H7 (cell line): ENCODE results near the gene DRGX. TPM values are rescaled to one million over a fixed set of nuclear protein-coding genes. Genes with fewer than 3 reads are reported as not detected.
A peak's percentile ranks its signal among the peaks of the same experiment; 100 is the strongest.

ENCODE experiments used
- DNase-seq: peaks from one replicate; pipeline ENCODE4 v3.0.0; 2012
- H3K27me3 ChIP-seq: 2 replicates; pipeline ENCODE4 v1.6.0; 2011; ENCODE audit warnings: mild to moderate bottlenecking, low read length; ENCODE audit not compliant: control insufficient read depth, insufficient read depth
- H3K36me3 ChIP-seq: replicated peaks from 2 replicates; pipeline ENCODE4 v1.5.1; 2011; ENCODE audit warnings: low read length; ENCODE audit not compliant: control insufficient read depth, insufficient read depth
- H3K4me3 ChIP-seq: 2 replicates; pipeline ENCODE4 v1.5.1; 2011; ENCODE audit warnings: low read depth, mild to moderate bottlenecking, control low read depth, low read length, moderate library complexity; ENCODE audit not compliant: insufficient read depth
- total RNA-seq: library from RNA; depleted of rRNA; stranded (reverse); fragments of >200 nt; shearing (Covaris generic); gene quantifications from 2 replicates; pipeline ENCODE4 v1.2.3, GENCODE V29; 2014

Gene DRGX
- total RNA-seq, 1 experiment from 2014 or later: not detected

- Histone ChIP-seq H3K36me3 (no peaks in the 10 kb centered on the region), H3K4me3 (peak overlapping the region; percentile 19; the same call in 1 of the 2 replicates), H3K27me3 (peaks cover 90% of the 10 kb centered on the region)
- DNase-seq: peak; percentile 80
These were observed 1.4 kb upstream of the DRGX start for GRCh38 chr10:49397036-49397999.

- no peak overlapping the region for H3K4me3 ChIP-seq
- H3K27me3 ChIP-seq: peaks cover 89% of the 10 kb centered on the region
- DNase-seq: no peak
- no peaks in the 10 kb centered on the region for H3K36me3 ChIP-seq
These were observed 744 bp upstream of the DRGX start for GRCh38 chr10:49396666-49396999.

GRCh38 chr10:49394933-49395740, 752 bp downstream of the DRGX start:
- H3K36me3 ChIP-seq: no peaks in the 10 kb centered on the region
- peak overlapping the region; percentile 43 for H3K4me3 ChIP-seq
- peaks cover 86% of the 10 kb centered on the region for H3K27me3 ChIP-seq
- DNase-seq: peak; percentile 85

- peak; percentile 70 for DNase-seq
These were observed 2.1 kb downstream of the DRGX start for GRCh38 chr10:49393757-49394156.

GRCh38 chr10:49393301-49393700, 2.6 kb downstream of the DRGX start:
- Histone ChIP-seq H3K36me3 (no peaks in the 10 kb centered on the region), H3K4me3 (no peak overlapping the region), H3K27me3 (peaks cover 67% of the 10 kb centered on the region)
- DNase-seq: no peak

More at GRCh38 chr10:49393757-49394156, 2.1 kb downstream of the DRGX start:
- no peak overlapping the region for H3K4me3 ChIP-seq
- no peaks in the 10 kb centered on the region for H3K36me3 ChIP-seq
- peaks cover 72% of the 10 kb centered on the region for H3K27me3 ChIP-seq

- Histone ChIP-seq H3K4me3 (no peak overlapping the region), H3K36me3 (no peaks in the 10 kb centered on the region), H3K27me3 (peaks cover 29% of the 10 kb centered on the region)
- no peak for DNase-seq
These were observed 6.4 kb downstream of the DRGX start for GRCh38 chr10:49389361-49389933.

- no peak for DNase-seq
- H3K4me3 ChIP-seq: no peak overlapping the region
- H3K36me3 ChIP-seq: no peaks in the 10 kb centered on the region
- peaks cover 16% of the 10 kb centered on the region for H3K27me3 ChIP-seq
These were observed 7.7 kb downstream of the DRGX start for GRCh38 chr10:49388161-49388560.

GRCh38 chr10:49387071-49387470, 8.8 kb downstream of the DRGX start:
- H3K36me3 ChIP-seq: no peaks in the 10 kb centered on the region
- peaks cover 7% of the 10 kb centered on the region for H3K27me3 ChIP-seq
- no peak for DNase-seq
- no peak overlapping the region for H3K4me3 ChIP-seq

- no peak for DNase-seq
- H3K27me3 ChIP-seq: peaks cover 4% of the 10 kb centered on the region
These were observed 9.7 kb downstream of the DRGX start for GRCh38 chr10:49385939-49386922.

GRCh38 chr10:49384268-49384953, 11.5 kb downstream of the DRGX start:
- no peaks in the 10 kb centered on the region for H3K27me3 ChIP-seq
- no peak for DNase-seq
- H3K36me3 ChIP-seq: no peaks in the 10 kb centered on the region
- H3K4me3 ChIP-seq: no peak overlapping the region

More at GRCh38 chr10:49385939-49386922, 9.7 kb downstream of the DRGX start:
- Histone ChIP-seq H3K4me3 (no peak overlapping the region), H3K36me3 (no peaks in the 10 kb centered on the region)

- no peak overlapping the region for H3K4me3 ChIP-seq
- H3K27me3 ChIP-seq: no peaks in the 10 kb centered on the region
- H3K36me3 ChIP-seq: no peaks in the 10 kb centered on the region
- DNase-seq: no peak
These were observed 12.0 kb downstream of the DRGX start for GRCh38 chr10:49383853-49384252.

- no peak for DNase-seq
- H3K4me3 ChIP-seq: no peak overlapping the region
- no peaks in the 10 kb centered on the region for H3K27me3 ChIP-seq
- H3K36me3 ChIP-seq: no peaks in the 10 kb centered on the region
These were observed 13.1 kb downstream of the DRGX start for GRCh38 chr10:49382826-49383225.

GRCh38 chr10:49382226-49382625, 13.7 kb downstream of the DRGX start:
- no peak for DNase-seq
- Histone ChIP-seq H3K27me3 (no peaks in the 10 kb centered on the region), H3K4me3 (no peak overlapping the region), H3K36me3 (no peaks in the 10 kb centered on the region)
